Right kidney (tissue), 9 donors: ENCODE measurements around the gene OGFRL1.
"Not testable (repeated sequence)": the region's sequence is repeated elsewhere in the genome, so short reads cannot be mapped to it uniquely, and the experiment has no call there.

Source experiments
- DNase-seq: peaks from one replicate; pipeline ENCODE4 v3.0.0-alpha.2; 2016
- long read RNA-seq, 8 donors: transcript quantifications; one replicate each; lab custom pipeline, GENCODE V29; 2026

The OGFRL1 gene
- long read RNA-seq, donor 1, full-length matches to known transcripts, result 4 of 4 reads
- long read RNA-seq, donor 1, partial matches to known transcripts, result 0 of 4 reads
- long read RNA-seq, donor 1, other reads (novel, unspliced or antisense), result 0 of 4 reads
- long read RNA-seq, donor 2, result 0 reads
- long read RNA-seq, donor 3, full-length matches to known transcripts, result 2 of 2 reads
- long read RNA-seq, donor 3, partial matches to known transcripts, result 0 of 2 reads
- long read RNA-seq, donor 3, other reads (novel, unspliced or antisense), result 0 of 2 reads
- long read RNA-seq, donor 4, full-length matches to known transcripts, result 2 of 18 reads
- long read RNA-seq, donor 4, partial matches to known transcripts, result 16 of 18 reads
- long read RNA-seq, donor 4, other reads (novel, unspliced or antisense), result 0 of 18 reads
- long read RNA-seq, donor 5, full-length matches to known transcripts, result 1 of 27 reads
- long read RNA-seq, donor 5, partial matches to known transcripts, result 26 of 27 reads
- long read RNA-seq, donor 5, other reads (novel, unspliced or antisense), result 0 of 27 reads
- long read RNA-seq, donor 6, full-length matches to known transcripts, result 2 of 2 reads
- long read RNA-seq, donor 6, partial matches to known transcripts, result 0 of 2 reads
- long read RNA-seq, donor 6, other reads (novel, unspliced or antisense), result 0 of 2 reads
- long read RNA-seq, donor 7, full-length matches to known transcripts, result 3 of 8 reads
- long read RNA-seq, donor 7, partial matches to known transcripts, result 5 of 8 reads
- long read RNA-seq, donor 7, other reads (novel, unspliced or antisense), result 0 of 8 reads
- long read RNA-seq, donor 8, full-length matches to known transcripts, result 4 of 24 reads
- long read RNA-seq, donor 8, partial matches to known transcripts, result 20 of 24 reads
- long read RNA-seq, donor 8, other reads (novel, unspliced or antisense), result 0 of 24 reads

DNA sequence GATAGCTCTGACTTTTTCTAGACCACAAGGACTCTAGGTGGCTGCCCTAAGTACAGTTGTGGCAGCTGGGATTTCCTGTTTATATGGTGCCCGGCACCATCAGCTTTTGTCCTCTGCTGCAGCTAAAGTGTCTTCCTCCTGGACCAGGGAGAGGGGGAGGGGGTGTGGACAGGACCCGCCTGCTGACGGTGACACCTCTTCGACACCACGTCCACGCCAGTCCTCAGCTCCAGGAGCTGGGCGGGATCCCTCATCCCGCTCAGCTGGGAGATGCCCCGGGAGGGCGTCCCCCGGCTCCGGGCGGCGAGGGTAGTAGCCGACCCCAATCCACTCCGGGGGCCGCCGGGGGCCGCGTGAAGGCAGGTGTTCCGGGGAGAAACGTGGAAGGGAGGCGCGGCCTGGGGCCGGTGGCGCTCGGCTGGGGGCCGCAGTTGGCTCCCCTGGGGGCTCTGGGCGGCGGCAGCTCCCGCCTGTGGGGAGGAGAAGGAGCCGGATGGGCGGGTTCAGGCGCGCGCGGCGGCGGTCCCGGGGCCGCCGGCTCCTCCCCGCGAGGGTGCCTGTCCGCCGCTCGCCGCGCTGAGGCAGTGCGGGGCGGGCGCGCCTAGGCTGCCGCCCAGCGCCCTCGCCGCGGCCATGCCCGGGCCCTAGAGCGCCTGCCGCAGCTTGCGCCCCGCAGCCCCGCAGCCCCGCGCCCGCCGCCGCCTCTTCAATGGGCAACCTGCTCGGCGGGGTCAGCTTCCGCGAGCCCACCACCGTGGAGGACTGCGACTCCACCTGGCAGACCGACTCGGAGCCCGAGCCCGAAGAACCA, at the start of gene OGFRL1:
Gene OGFRL1, plus strand, starts transcription at position 584 of the 811 bp plus-strand sequence. Its CDS starts 126 bp downstream, at position 710.
- DNase-seq, result peak; percentile 89

DNA sequence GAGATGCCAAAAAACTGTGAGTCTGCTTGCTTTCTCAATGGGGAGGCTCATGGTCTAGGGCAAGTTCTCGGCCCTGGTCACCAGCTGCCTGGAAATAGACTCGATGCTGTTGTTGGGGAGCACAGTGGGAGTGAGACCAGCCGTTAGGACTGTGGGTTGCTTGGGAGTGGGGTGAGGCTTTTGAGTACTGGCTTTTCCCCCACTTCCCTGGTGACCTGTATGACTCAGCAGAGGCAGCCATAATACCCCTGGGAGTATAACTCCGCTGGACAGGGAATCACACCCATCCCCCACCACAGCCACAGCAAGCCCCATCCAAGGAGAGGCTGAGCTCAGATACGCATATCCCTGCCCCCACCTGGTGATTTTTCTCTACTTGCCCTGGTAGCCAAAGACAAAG, 48.9 kb upstream of the OGFRL1 start:
- DNase-seq, result no peak

DNA sequence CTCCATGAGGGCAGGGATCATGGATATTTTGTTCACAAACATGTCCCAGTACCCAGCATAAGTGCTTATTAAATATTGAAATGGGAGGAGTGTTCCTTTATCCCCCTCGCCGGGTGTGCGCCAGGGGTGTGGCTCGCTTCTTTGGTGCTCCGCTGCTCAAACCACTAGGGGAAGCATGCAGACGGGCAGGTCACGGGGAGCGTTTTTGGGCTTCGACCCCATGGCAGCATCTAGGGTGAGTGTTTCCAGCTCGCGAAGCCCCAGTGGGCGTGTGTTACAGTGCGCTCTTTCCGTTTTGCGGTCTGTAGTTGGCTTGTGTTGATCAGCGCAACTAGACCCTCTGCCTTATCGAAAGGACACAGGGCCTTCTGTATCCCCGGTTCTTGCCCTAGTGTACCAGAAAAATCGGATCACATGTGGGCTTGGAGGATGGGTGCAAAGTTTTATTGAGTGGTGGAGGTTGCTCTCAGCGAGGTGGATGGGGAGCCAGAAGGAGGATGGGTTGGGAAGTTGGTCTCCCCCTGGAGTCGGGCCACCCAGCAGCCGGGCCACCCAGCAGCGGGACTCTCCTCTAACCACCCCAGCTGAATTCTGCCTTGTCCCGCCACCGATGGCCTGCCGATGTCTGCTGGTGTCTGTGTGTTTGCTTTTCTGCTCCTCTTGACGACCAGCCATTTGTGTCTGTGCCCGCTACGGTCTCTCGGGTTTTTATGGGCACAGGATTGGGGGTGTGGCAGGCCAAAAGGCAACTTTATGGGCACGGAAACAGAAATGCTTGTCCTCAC, 43.2 kb upstream of the OGFRL1 start:
- no peak for DNase-seq

DNA sequence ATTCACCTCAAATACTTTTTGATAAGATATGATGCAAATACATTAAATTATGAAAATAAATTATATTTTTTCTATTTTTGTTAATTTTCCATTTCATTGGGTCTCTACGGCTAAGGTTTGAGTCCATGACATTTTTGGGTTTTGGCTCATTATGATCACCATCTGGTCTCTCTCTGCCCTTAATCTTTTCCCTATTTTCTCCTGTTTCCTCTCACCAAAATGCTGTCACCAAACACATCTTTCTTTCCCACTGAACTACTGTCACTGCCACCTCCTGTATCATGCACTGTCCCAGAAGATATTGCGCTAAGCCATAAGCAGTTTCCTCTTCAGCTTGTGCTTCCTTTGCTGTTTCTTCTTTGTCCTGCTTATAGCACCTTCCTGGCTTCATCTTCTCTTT, 42.0 kb upstream of the OGFRL1 start:
- no peak for DNase-seq

DNA sequence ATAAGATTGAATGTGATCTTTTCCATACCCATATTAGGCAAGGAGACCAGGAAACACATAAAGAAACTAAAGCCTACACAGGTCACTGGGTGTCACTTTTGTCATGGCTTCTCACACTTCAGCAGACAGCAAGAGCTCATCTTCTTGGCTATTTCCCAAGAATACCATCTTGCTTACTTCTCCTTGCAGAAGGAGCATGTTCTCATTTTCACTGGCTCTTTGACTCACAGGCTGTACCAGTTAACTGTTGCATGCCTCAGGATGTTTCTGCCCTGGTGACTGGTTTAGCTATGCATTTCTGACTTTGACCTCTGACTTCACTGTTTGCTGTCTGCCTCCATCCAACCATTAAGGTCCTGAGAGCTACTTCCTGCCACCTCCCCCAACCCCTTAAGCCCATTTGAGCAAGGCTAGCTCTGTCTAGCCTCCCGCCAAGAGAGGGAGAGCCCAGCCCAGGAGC, 40.3 kb upstream of the OGFRL1 start:
- DNase-seq, result peak; percentile 28

DNA sequence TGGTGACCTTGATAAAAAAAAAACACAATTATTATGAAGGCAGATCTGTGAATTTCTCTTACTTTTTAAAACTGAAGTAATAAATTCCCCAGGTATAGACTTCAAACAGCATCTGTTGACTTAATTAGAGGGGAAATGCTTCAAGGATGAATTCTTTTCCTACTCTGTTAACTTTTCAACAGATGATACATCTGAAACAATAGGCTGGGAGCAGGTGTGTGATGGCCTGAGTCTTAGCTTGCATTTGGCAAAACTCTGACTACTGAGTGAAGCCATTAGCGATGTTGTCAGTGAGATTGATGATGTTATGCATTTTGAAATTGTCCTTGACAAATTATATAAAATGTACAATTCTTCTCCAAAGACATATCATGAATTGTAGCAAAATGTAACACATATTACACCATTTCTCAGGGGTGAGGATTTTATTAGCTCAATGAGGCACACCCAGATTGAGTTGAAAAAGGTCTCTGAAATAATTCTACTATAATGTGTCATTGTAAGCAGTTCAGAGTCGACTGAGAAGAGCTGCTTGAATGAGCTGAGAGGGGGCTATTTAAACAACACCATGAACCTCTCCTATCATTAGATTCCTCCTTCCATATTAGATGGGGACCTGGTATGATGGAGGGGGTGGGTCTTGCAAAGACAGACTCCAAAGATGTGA, 39.6 kb upstream of the OGFRL1 start:
- no peak for DNase-seq

DNA sequence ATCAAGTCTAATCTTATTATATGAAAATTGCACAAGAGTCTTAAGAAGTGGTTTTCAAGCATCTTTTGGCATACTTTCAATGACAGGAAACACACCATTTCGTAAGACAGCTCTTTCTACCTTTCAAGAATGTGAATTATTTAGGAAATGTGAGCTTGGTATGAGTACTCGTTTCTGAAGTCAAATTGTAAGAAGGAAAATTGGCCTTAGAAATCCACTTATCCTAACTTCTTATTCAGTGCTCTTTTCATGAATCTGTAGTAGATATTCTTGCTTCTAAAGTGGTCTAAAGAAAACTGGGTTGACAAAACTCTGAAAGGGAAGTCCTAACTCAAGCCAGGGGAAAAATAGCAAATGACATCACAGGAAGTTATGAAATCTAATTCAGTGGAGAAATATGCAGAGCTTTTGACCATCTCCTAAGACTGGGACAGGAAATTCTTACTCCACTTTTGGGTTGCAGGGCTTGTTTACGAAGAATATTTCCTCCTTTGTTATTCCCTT, 38.5 kb upstream of the OGFRL1 start:
- DNase-seq, result no peak

DNA sequence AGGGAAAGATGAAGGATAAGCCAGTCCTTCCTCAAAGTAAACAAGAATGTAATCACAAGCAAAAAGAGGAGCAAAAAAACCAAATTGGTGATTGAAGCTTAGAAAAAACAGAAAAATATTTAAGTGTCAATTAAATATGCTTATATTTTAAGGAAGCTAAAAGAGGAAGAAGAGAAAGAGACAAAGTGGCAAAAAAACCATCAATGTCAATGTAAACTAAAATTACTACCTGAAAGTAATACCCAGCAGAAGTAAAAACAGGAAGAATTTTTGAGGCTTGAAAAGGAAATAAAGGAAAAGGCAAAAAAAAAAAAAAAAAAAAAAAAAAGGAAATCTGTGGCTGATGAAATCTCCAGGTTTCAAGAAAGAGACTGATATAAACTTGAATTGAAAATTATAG, 36.2 kb upstream of the OGFRL1 start:
- no peak for DNase-seq

DNA sequence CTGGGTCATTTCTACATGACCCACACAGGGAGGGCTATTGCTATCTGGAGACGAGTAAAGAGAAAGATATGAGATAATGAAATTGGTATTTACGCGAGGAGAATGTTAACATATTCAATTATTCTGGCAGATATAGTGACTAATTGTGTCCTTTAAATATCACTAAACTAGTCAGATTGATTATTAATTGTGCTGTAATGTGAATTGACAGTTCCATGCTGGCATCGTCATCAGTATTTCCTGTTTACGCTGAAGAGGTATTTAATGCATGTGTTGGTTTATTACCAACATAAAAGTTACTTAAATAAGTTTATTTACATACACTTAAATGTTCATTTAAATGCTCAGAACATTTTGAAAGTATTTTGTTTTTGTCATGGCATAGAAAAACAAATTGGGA, 35.7 kb upstream of the OGFRL1 start:
- DNase-seq, result no peak

DNA sequence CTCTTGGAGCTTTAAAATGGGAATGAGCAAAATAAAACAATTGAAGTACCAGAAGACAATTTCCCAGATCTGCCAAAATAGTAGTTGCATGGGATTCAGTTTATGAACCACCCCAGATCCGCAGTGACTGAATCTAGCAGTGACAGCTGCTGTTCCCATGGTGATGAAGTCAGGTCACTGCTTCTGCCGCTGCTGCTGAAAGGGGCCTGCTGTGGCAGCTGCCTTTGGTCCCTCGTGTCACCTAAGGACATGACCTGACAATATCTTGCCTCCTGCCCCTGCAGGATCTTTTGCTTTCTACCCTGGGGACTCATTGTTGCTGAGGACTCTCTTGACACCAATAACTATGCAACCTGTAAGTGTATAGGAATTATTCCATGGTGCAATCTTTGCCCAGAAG, 34.3 kb upstream of the OGFRL1 start:
- DNase-seq, result no peak

DNA sequence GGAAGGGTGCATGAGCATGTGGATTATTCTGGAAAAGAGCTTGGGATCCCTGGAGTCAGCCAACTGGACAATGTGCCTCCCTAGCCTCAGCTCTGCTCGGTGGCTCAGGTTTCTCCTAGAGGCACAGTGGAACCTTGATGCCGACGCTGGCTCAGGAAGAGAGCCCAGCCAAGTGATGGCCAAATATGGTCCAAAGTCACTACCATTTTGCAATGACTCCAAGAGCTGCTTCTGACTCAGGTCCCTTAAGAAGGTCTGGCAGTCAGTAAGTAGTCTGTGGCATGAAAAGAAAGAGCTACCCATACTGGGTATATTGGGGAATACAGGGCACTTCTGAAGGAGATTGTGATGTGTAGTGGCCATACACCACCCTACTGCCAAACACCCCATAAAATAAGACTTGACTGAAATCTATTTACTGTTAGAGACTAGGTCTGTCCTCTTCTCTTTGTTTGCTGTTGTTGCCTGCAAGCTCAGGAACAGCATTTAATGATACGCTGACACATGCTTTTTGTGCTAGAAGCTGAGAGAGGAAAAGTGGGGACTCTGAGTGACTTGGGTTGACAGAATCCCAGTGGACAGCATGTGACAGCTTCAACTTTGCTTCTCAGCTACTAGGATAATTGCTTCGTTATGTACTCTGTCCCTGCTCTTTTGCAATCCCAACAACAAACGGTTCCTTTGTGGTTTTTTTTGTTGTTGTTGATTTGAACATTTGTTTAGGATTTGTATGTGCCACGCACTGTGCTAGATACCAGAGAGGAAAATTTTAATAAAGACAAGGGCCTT, 30.3 kb upstream of the OGFRL1 start:
- DNase-seq, result no peak

DNA sequence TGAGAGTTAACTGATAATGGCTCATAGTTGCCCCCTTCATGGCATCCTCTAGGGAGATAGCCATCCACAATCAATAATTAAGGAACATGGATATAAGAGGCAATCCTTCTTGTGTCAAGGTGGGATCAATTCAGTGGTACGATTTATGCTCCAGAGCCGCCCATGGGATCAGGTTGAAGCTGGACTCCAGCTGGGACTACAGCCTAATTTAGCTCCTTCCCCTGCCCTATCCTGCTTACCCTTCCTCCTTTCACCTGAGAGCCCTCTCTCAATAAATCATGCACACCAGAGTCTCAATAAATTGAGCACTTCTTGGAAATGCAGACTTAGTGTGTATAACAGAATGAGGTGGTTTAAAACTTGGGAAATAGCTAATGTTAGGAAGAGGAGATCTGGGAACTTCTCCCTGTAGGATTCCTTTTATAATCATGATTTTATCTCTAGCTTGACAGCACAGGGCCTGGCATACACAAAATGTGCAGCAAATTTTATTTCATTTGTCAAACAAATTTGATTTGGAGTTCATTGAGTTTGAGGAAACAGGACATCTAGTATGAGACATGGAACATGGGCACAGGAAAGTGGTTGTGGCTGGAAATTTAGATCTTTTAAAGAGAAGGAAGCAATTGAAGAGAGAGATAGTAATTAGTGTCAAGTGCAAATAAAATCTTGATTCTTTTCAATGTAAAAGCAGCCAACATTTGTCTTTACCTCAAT, 28.6 kb upstream of the OGFRL1 start:
- DNase-seq, result no peak

DNA sequence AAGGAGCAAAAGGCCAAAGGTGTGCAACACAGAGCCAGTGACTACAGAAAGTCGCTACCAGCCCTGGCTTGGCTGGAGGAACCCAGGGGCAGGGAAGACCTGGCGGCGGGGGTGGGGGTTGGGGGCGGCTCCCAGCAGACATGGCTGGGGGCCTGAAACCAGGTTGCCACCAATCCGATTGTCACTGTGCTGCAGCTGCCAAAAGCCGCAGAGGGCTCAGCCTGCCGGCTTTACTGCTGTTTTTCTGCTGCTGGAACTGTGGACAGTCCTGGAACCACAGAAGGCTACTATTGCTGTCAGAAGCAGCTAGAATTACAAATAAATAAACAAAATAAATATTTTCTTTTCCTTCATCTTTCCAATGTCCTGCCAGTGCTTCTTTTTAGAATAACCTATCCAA, 25.7 kb upstream of the OGFRL1 start:
- no peak for DNase-seq

DNA sequence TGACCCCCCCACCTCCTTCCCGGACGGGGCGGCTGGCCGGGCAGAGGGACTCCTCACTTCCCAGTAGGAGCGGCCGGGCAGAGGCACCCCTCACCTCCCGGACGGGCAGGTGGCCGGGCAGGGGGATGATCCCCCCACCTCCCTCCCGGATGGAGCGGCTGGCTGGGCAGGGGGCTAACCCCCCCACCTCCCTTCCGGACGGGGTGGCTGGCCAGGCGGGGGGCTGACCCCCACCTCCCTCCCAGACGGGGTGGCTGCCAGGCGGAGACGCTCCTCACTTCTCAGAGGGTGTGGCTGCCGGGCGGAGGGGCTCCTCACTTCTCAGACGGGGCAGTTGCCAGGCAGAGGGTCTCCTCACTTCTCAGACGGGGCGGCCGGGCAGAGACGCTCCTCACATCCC, 22.2 kb upstream of the OGFRL1 start:
- DNase-seq, result not testable (repeated sequence)

DNA sequence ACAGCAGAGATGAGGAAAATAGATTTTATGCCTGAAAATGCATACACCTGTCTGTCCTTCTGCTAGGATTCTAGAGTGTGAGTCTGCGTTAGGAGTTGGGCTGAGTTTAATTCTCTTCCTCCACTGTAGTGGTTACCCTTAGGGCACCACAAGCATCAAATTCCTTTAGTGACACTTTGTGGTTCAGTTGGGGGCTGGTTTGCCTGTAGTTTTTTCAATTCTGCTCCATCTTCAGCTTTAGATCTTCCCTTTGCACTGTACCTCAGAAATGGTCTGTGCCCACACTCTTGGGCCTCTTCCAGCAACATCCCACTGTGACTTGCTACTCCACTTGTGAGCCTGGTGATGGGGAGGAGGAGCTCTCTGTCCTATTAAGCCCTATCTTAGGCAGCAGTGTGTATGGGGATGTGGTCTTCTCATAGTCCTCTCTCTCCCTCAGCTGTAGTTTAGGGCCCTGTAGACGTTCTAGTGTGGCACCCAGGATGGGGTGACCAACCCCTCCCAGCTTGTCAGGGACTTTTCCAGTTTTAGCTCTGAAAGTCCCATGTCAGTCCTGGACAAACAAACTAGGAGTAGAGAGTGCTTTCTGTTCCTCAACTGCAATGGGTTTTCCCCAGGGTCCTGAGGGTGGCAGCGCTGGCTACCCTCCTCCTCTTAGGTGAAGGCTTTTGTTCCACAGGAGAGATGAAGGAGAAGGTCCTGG, 19.7 kb upstream of the OGFRL1 start:
- no peak for DNase-seq

DNA sequence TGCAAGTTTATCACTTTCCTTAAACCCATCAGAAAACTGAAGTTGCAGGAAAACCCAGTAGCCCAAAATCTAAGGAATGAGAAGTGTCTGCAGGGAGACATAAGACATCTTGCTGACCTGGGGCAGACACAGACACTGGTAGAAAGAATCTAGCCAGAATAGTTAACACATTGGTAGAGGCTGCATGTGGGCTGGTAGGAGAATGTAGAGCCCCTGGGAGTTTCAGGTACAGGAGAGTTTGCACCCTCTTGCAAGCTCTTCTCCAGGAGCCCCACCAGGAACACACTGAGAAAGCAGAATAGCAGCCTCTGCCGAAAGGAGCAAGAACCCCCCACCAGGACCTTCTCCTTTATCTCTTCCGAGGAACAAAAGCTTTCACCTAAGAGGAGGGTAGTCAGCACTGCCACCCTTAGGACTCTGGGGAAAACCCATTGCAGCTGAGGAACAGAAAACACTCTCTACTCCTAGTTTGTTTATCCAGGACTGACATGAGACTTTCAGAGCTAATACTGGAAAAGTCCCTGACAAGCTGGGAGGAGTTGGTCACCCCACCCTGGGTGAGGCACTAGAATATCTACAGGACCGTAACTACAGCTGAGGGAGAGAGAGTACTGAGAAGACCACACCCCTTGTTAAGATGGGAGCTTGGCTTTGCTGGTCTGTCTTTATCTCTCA, 10.5 kb upstream of the OGFRL1 start:
- DNase-seq, result no peak

DNA sequence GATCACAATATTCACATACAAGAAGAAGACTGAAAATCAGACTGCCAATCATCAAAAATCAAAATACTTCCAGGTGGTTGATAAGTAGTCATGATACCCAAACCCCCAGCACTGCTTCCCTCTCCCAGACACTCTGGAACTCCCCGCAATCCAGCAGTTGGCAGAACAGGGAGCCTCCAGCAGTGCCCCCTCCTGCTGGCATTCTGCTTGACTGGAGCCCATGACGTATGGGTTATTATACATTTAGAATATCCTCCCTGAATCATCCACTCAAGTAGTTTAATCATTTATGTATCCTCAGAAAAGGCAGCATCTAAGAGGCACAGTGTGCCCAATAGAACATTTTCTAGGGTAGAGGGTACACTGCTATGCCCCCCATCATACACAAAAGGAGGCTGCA, 9.3 kb upstream of the OGFRL1 start:
- no peak for DNase-seq

DNA sequence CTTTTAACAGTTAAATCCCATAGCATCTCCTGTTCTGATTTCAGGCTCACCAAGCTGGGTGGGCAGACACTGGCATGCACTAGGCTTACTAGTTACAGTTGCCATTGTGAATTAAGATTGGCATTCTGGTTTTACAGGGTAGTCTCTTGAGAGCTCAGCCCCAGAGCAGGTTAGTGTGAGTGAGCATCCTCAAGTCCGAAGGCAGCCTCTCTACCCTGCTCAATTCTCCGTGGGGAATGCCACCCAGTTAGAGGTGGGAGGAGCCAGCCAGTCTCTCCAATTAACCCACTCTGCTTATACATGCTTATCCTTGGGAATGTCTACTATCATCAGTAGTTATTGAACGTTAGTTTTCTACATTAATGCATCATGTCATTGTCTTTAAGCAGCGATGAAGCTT, 8.9 kb upstream of the OGFRL1 start:
- no peak for DNase-seq
